ENCODE results near the gene NCAM1.

The NCAM1 gene

GRCh38 chr11:113018913-113019312 lies 57.7 kb downstream of the NCAM1 start:
- Histone ChIP-seq H3K36me3 (ENCODE audit: control insufficient read depth in 5 of 5, insufficient read depth in 5 of 5, low read length in 5 of 5) (no peaks in the 10 kb centered on the region), H3K9ac (ENCODE audit: low read length in 5 of 5) (no peak overlapping the region), H3K4me3 (ENCODE audit: low read depth in 1 of 5, low read length in 5 of 5) (no peak overlapping the region), H3K4me1 (ENCODE audit: control insufficient read depth in 5 of 5, insufficient read depth in 5 of 5, low read length in 5 of 5) (peaks cover 0 to 12% (median 9%) of the 10 kb centered on the region in 5 donors), H3K27me3 (ENCODE audit: control insufficient read depth in 5 of 5, insufficient read depth in 4 of 5, low read length in 5 of 5) (no peaks in the 10 kb centered on the region), H3K27ac (ENCODE audit: low read depth, low read length) (no peak overlapping the region), H3K9me3 (ENCODE audit: control insufficient read depth in 5 of 5, low read length in 5 of 5) (no peaks in the 10 kb centered on the region)

DNA sequence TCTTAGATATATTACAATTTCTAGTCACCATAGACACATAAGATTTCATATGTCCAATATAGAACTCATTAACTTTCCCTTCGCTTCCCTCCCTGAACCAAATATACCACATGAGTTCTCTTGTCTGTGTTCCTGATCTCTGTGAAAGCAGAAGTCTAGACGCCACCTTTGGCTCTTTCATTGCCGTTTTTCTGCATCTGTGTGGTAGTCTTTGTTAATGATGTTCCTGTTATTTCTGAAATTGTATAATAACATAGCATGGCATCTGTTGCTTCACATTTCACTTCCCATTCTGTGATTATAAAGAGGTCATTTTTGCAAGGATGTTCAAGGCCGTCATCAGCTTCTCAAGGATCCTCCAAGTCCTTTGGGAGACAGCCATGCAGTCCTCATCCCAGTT lies 58.5 kb downstream of the NCAM1 start:
- peaks cover 0 to 4% (median 2%) of the 10 kb centered on the region in 5 donors for H3K4me1 ChIP-seq (ENCODE audit: control insufficient read depth in 5 of 5, insufficient read depth in 5 of 5, low read length in 5 of 5)
- no peak overlapping the region for H3K9ac ChIP-seq (ENCODE audit: low read length in 5 of 5)
- H3K4me3 ChIP-seq (ENCODE audit: low read depth in 1 of 5, low read length in 5 of 5): no peak overlapping the region

DNA sequence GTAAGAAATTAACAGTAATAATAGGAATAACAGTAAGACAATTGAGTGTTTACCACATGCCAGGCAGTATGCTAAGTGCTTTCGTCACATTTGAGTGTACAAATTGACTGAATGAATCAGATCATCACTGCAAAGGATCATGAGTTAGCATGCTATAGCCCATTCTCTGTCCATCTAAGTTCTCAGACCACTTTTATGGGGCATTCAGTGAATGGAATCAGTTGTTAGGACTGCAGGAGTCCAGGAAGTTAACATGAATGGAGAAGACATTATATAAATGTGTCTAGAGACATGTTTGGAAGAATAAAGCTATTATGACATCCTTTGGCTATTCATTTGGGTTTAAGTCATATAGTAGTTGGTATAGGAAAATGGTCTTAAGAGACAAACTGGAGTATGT lies 59.9 kb downstream of the NCAM1 start:
- Histone ChIP-seq H3K4me1 (ENCODE audit: control insufficient read depth in 5 of 5, insufficient read depth in 5 of 5, low read length in 5 of 5) (no peaks in the 10 kb centered on the region), H3K27ac (ENCODE audit: low read depth, low read length) (no peak overlapping the region), H3K4me3 (ENCODE audit: low read depth in 1 of 5, low read length in 5 of 5) (no peak overlapping the region), H3K36me3 (ENCODE audit: control insufficient read depth in 5 of 5, insufficient read depth in 5 of 5, low read length in 5 of 5) (no peaks in the 10 kb centered on the region), H3K27me3 (ENCODE audit: control insufficient read depth in 5 of 5, insufficient read depth in 4 of 5, low read length in 5 of 5) (no peaks in the 10 kb centered on the region), H3K9ac (ENCODE audit: low read length in 5 of 5) (no peak overlapping the region), H3K9me3 (ENCODE audit: control insufficient read depth in 5 of 5, low read length in 5 of 5) (no peaks in the 10 kb centered on the region)

More for the DNA sequence above, 58.5 kb downstream of the NCAM1 start:
- no peak overlapping the region for H3K27ac ChIP-seq (ENCODE audit: low read depth, low read length)
- no peaks in the 10 kb centered on the region for H3K36me3 ChIP-seq (ENCODE audit: control insufficient read depth in 5 of 5, insufficient read depth in 5 of 5, low read length in 5 of 5)
- H3K9me3 ChIP-seq (ENCODE audit: control insufficient read depth in 5 of 5, low read length in 5 of 5): no peaks in the 10 kb centered on the region
- no peaks in the 10 kb centered on the region for H3K27me3 ChIP-seq (ENCODE audit: control insufficient read depth in 5 of 5, insufficient read depth in 4 of 5, low read length in 5 of 5)

- no peaks in the 10 kb centered on the region for H3K36me3 ChIP-seq (ENCODE audit: control insufficient read depth in 5 of 5, insufficient read depth in 5 of 5, low read length in 5 of 5)
- no peaks in the 10 kb centered on the region for H3K9me3 ChIP-seq (ENCODE audit: control insufficient read depth in 5 of 5, low read length in 5 of 5)
- H3K27ac ChIP-seq (ENCODE audit: low read depth, low read length): no peak overlapping the region
- no peak overlapping the region for H3K4me3 ChIP-seq (ENCODE audit: low read depth in 1 of 5, low read length in 5 of 5)
- H3K27me3 ChIP-seq (ENCODE audit: control insufficient read depth in 5 of 5, insufficient read depth in 4 of 5, low read length in 5 of 5): no peaks in the 10 kb centered on the region
- H3K9ac ChIP-seq (ENCODE audit: low read length in 5 of 5): no peak overlapping the region
- H3K4me1 ChIP-seq (ENCODE audit: control insufficient read depth in 5 of 5, insufficient read depth in 5 of 5, low read length in 5 of 5): no peaks in the 10 kb centered on the region
Measured at GRCh38 chr11:113022262-113022661, 61.0 kb downstream of the NCAM1 start.

DNA sequence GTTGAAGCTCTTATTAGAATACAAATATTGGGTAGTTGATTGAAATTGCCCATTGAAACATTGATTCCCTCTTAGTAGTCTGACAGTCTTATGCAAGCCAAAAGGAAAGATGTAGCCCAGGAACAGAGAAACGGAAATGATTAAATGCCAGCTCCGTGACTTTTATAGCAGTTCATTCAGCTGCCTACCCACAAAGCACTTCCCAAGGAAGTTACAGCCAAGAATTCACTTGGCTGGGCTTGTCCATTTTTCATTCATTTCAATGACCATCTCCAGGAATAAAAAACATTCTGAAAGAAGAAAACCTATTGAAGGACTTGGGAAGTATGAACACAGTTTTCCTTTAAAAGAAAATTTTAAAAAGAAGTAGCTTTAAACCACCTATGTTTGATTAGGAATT lies 62.0 kb downstream of the NCAM1 start:
- Histone ChIP-seq H3K27me3 (ENCODE audit: control insufficient read depth in 5 of 5, insufficient read depth in 4 of 5, low read length in 5 of 5) (no peaks in the 10 kb centered on the region), H3K4me1 (ENCODE audit: control insufficient read depth in 5 of 5, insufficient read depth in 5 of 5, low read length in 5 of 5) (no peaks in the 10 kb centered on the region), H3K36me3 (ENCODE audit: control insufficient read depth in 5 of 5, insufficient read depth in 5 of 5, low read length in 5 of 5) (no peaks in the 10 kb centered on the region), H3K4me3 (ENCODE audit: low read depth in 1 of 5, low read length in 5 of 5) (no peak overlapping the region), H3K9me3 (ENCODE audit: control insufficient read depth in 5 of 5, low read length in 5 of 5) (no peaks in the 10 kb centered on the region), H3K9ac (ENCODE audit: low read length in 5 of 5) (no peak overlapping the region), H3K27ac (ENCODE audit: low read depth, low read length) (no peak overlapping the region)

DNA sequence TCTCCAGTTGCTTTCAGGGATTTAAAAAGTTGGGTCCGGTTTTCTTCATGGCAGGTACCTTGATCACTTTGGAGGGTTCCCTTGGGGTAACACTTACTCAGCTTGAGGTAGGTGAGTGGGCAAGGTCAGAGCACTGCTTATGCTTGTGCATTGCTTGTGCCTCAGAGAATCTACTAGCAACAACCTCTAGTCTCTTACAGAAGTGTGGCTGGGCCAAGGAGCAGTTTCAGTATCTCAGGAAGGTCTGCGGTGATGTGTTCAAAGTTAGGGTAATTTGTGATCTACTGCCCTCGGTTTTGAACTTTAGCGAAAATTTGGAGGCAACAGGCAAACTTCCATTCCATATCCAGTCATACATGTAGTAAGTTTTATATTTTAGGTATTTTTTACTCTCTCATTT lies 62.8 kb downstream of the NCAM1 start:
- H3K4me3 ChIP-seq (ENCODE audit: low read depth in 1 of 5, low read length in 5 of 5): no peak overlapping the region
- no peaks in the 10 kb centered on the region for H3K9me3 ChIP-seq (ENCODE audit: control insufficient read depth in 5 of 5, low read length in 5 of 5)

DNA sequence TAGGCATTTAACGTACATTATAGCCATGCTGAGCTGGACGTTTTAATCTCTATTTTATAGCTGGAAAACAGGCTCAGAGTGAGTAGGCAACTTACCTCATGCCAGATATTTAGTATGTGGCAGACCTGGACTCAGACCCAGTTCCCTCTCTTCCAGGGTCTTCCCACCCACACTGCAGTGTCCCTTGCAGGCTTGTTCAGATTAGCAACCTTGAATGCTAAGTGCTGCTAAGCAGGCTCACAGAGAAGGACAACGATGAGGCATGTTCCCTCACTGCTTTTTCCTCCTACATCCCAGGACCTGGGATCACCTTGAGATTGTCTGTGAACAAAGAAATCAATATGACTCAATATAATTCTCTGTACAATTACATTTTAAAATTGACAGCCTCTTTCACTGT lies 65.6 kb downstream of the NCAM1 start:
- H3K4me3 ChIP-seq (ENCODE audit: low read depth in 1 of 5, low read length in 5 of 5): no peak overlapping the region
- no peak overlapping the region for H3K27ac ChIP-seq (ENCODE audit: low read depth, low read length)
- H3K9ac ChIP-seq (ENCODE audit: low read length in 5 of 5): no peak overlapping the region
- H3K36me3 ChIP-seq (ENCODE audit: control insufficient read depth in 5 of 5, insufficient read depth in 5 of 5, low read length in 5 of 5): no peaks in the 10 kb centered on the region
- no peaks in the 10 kb centered on the region for H3K27me3 ChIP-seq (ENCODE audit: control insufficient read depth in 5 of 5, insufficient read depth in 4 of 5, low read length in 5 of 5)
- H3K4me1 ChIP-seq (ENCODE audit: control insufficient read depth in 5 of 5, insufficient read depth in 5 of 5, low read length in 5 of 5): no peaks in the 10 kb centered on the region
- H3K9me3 ChIP-seq (ENCODE audit: control insufficient read depth in 5 of 5, low read length in 5 of 5): no peaks in the 10 kb centered on the region

More for the DNA sequence above, 62.8 kb downstream of the NCAM1 start:
- Histone ChIP-seq H3K4me1 (ENCODE audit: control insufficient read depth in 5 of 5, insufficient read depth in 5 of 5, low read length in 5 of 5) (no peaks in the 10 kb centered on the region), H3K27ac (ENCODE audit: low read depth, low read length) (no peak overlapping the region), H3K9ac (ENCODE audit: low read length in 5 of 5) (no peak overlapping the region), H3K36me3 (ENCODE audit: control insufficient read depth in 5 of 5, insufficient read depth in 5 of 5, low read length in 5 of 5) (no peaks in the 10 kb centered on the region), H3K27me3 (ENCODE audit: control insufficient read depth in 5 of 5, insufficient read depth in 4 of 5, low read length in 5 of 5) (no peaks in the 10 kb centered on the region)

DNA sequence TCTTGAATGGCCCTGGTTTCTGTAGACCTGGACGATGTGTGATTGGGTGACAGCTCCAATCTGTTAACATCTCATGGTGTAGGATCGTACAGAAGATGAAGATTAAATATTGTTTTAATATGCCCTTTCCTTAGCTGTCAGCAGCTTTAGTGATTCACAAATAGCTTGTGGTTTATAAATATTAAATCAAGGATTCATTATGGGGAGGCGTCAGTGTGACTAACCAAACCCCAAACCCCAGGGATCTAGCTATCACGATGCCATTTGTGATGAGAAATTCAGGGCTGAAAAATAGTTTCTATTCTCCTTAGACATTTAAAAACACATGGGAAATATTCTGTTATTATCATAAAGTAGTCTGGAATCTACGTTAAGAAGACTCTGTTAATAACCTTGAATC lies 73.4 kb downstream of the NCAM1 start:
- Histone ChIP-seq H3K9me3 (ENCODE audit: control insufficient read depth in 5 of 5, low read length in 5 of 5) (peaks cover 0 to 5% (median 3%) of the 10 kb centered on the region in 5 donors), H3K27me3 (ENCODE audit: control insufficient read depth in 5 of 5, insufficient read depth in 4 of 5, low read length in 5 of 5) (no peaks in the 10 kb centered on the region), H3K4me1 (ENCODE audit: control insufficient read depth in 5 of 5, insufficient read depth in 5 of 5, low read length in 5 of 5) (peaks cover 0 to 4% (median 0%) of the 10 kb centered on the region in 5 donors), H3K27ac (ENCODE audit: low read depth, low read length) (no peak overlapping the region), H3K9ac (ENCODE audit: low read length in 5 of 5) (no peak overlapping the region), H3K36me3 (ENCODE audit: control insufficient read depth in 5 of 5, insufficient read depth in 5 of 5, low read length in 5 of 5) (no peaks in the 10 kb centered on the region), H3K4me3 (ENCODE audit: low read depth in 1 of 5, low read length in 5 of 5) (no peak overlapping the region)

DNA sequence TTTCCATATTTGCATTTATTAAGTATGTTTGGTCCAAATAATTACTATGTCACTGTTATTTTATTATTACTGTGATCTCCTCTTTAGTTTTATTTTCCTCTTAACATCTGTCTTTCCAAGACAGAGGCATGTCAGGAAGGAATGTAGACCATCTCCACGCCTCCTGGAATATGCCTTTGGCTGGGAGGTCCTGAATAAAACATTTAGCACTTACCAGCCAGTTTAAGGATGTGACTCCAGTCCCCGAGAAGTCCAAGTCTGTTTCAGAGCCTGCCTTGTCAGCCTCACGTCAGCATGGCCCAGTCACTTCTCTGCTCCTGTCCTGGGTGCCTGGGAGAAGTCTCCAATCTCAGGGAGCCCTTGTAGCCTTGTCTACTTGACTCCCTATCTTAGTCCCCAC lies 74.5 kb downstream of the NCAM1 start:
- peaks cover 0 to 5% (median 3%) of the 10 kb centered on the region in 5 donors for H3K9me3 ChIP-seq (ENCODE audit: control insufficient read depth in 5 of 5, low read length in 5 of 5)
- no peak overlapping the region for H3K27ac ChIP-seq (ENCODE audit: low read depth, low read length)
- H3K9ac ChIP-seq (ENCODE audit: low read length in 5 of 5): no peak overlapping the region
- no peaks in the 10 kb centered on the region for H3K27me3 ChIP-seq (ENCODE audit: control insufficient read depth in 5 of 5, insufficient read depth in 4 of 5, low read length in 5 of 5)
- H3K4me3 ChIP-seq (ENCODE audit: low read depth in 1 of 5, low read length in 5 of 5): no peak overlapping the region
- H3K4me1 ChIP-seq (ENCODE audit: control insufficient read depth in 5 of 5, insufficient read depth in 5 of 5, low read length in 5 of 5): peaks cover 0 to 4% (median 0%) of the 10 kb centered on the region in 5 donors
- no peaks in the 10 kb centered on the region for H3K36me3 ChIP-seq (ENCODE audit: control insufficient read depth in 5 of 5, insufficient read depth in 5 of 5, low read length in 5 of 5)

GRCh38 chr11:113043698-113044097 lies 82.5 kb downstream of the NCAM1 start:
- Histone ChIP-seq H3K27ac (ENCODE audit: low read depth, low read length) (no peak overlapping the region), H3K4me3 (ENCODE audit: low read depth in 1 of 5, low read length in 5 of 5) (no peak overlapping the region), H3K4me1 (ENCODE audit: control insufficient read depth in 5 of 5, insufficient read depth in 5 of 5, low read length in 5 of 5) (no peaks in the 10 kb centered on the region), H3K27me3 (ENCODE audit: control insufficient read depth in 5 of 5, insufficient read depth in 4 of 5, low read length in 5 of 5) (no peaks in the 10 kb centered on the region), H3K9me3 (ENCODE audit: control insufficient read depth in 5 of 5, low read length in 5 of 5) (no peaks in the 10 kb centered on the region), H3K36me3 (ENCODE audit: control insufficient read depth in 5 of 5, insufficient read depth in 5 of 5, low read length in 5 of 5) (no peaks in the 10 kb centered on the region), H3K9ac (ENCODE audit: low read length in 5 of 5) (no peak overlapping the region)

GRCh38 chr11:113045146-113045545 lies 83.9 kb downstream of the NCAM1 start:
- Histone ChIP-seq H3K36me3 (ENCODE audit: control insufficient read depth in 5 of 5, insufficient read depth in 5 of 5, low read length in 5 of 5) (no peaks in the 10 kb centered on the region), H3K27me3 (ENCODE audit: control insufficient read depth in 5 of 5, insufficient read depth in 4 of 5, low read length in 5 of 5) (no peaks in the 10 kb centered on the region), H3K4me3 (ENCODE audit: low read depth in 1 of 5, low read length in 5 of 5) (no peak overlapping the region), H3K27ac (ENCODE audit: low read depth, low read length) (no peak overlapping the region), H3K9ac (ENCODE audit: low read length in 5 of 5) (no peak overlapping the region), H3K9me3 (ENCODE audit: control insufficient read depth in 5 of 5, low read length in 5 of 5) (no peaks in the 10 kb centered on the region), H3K4me1 (ENCODE audit: control insufficient read depth in 5 of 5, insufficient read depth in 5 of 5, low read length in 5 of 5) (no peaks in the 10 kb centered on the region)

Measured in subcutaneous abdominal adipose tissue (tissue), 5 donors.